HG03108 (cell line): Measurements from ENCODE around the gene TNFRSF6B.
"Not testable (repeated sequence)": the region's sequence is repeated elsewhere in the genome, so short reads cannot be mapped to it uniquely, and the experiment has no call there.

ENCODE experiments used
- ATAC-seq: cut with Tn5 transposase; IDR thresholded peaks from one replicate; pipeline ENCODE4 v1.9.1; 2021; ENCODE audit warnings: moderate library complexity; ENCODE audit not compliant: unreplicated experiment

Gene TNFRSF6B

GRCh38 chr20:63706852-63707557 is 10.6 kb downstream of the TNFRSF6B start:
- ATAC-seq, result peak; percentile 10

- ATAC-seq, result peak; percentile 60
Measured at GRCh38 chr20:63707558-63708300, 11.3 kb downstream of the TNFRSF6B start, which contains the start of the genes ARFRP1 and ZGPAT. ARFRP1 (minus strand) TSS chr20:63707976; CDS start chr20:63707091, 885 bp downstream. ZGPAT (plus strand) TSS chr20:63708039; CDS start chr20:63708581, 542 bp downstream.

GRCh38 chr20:63708301-63709148 is 12.1 kb downstream of the TNFRSF6B start:
- ATAC-seq, result peak; percentile 21

GRCh38 chr20:63709149-63709527 is 12.7 kb downstream of the TNFRSF6B start:
- ATAC-seq, result no peak

GRCh38 chr20:63711085-63711645 is 14.7 kb downstream of the TNFRSF6B start:
- ATAC-seq, result no peak

DNA sequence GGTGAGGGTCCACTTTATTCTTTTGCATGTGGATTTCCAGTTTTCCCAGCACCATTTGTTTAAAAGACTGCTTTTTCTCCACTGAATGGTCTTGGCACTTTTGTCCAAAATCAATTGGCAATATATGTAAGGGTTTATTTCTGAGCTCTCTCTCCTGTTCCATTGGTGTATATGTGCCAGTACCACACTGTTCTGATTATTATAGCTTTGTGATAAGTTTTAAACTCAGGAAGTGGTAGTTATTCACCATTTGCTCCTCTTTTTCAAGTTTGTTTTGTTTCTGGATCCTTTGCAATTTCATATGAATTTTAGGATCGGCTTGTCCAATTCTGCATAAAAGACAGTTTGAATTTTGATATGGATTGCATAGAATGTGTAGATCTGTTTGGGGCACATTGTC is 15.7 kb downstream of the TNFRSF6B start:
- ATAC-seq, result no peak

DNA sequence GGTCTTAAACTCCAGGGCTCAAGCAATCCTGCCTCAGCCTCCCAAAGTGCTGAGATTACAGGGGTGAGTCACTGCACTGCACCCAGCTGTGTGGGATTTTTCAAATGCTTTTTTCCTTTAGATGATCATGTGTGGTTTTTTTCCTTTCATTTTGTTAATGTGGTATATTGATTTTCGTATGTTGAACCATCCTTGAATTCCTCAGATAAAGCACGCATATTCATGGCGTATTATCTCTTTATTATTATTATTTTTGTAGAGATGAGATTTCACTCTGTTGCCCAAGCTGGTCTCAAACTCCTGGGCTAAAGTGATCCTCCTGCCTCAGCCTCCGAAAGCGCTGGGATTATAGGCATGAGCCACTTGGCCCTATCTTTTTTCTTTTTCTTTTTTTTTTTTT is 18.4 kb downstream of the TNFRSF6B start:
- no peak for ATAC-seq

GRCh38 chr20:63718996-63719395 is 22.5 kb downstream of the TNFRSF6B start:
- no peak for ATAC-seq

DNA sequence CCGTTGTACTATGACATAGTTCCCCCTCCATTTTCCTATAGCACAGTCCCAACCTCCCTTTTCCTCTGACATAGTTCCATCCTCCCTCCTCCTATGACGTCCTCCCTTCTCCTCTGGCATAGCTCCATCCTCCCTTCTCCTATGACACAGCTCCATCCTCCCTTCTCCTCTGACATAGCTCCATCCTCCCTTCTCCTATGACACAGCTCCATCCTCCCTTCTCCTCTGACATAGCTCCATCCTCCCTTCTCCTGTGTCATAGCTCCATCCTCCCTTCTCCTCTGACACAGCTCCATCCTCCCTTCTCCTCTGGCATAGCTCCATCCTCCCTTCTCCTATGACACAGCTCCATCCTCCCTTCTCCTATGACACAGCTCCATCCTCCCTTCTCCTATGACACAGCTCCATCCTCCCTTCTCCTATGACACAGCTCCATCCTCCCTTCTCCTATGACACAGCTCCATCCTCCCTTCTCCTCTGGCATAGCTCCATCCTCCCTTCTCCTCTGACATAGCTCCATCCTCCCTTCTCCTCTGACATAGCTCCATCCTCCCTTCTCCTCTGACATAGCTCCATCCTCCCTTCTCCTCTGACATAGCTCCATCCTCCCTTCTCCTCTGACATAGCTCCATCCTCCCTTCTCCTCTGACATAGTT is 26.6 kb downstream of the TNFRSF6B start:
- ATAC-seq, result not testable (repeated sequence)

- not testable (repeated sequence) for ATAC-seq
Measured at GRCh38 chr20:63730189-63730733, 33.8 kb downstream of the TNFRSF6B start.

GRCh38 chr20:63731410-63731809 is 35.0 kb downstream of the TNFRSF6B start:
- no peak for ATAC-seq

DNA sequence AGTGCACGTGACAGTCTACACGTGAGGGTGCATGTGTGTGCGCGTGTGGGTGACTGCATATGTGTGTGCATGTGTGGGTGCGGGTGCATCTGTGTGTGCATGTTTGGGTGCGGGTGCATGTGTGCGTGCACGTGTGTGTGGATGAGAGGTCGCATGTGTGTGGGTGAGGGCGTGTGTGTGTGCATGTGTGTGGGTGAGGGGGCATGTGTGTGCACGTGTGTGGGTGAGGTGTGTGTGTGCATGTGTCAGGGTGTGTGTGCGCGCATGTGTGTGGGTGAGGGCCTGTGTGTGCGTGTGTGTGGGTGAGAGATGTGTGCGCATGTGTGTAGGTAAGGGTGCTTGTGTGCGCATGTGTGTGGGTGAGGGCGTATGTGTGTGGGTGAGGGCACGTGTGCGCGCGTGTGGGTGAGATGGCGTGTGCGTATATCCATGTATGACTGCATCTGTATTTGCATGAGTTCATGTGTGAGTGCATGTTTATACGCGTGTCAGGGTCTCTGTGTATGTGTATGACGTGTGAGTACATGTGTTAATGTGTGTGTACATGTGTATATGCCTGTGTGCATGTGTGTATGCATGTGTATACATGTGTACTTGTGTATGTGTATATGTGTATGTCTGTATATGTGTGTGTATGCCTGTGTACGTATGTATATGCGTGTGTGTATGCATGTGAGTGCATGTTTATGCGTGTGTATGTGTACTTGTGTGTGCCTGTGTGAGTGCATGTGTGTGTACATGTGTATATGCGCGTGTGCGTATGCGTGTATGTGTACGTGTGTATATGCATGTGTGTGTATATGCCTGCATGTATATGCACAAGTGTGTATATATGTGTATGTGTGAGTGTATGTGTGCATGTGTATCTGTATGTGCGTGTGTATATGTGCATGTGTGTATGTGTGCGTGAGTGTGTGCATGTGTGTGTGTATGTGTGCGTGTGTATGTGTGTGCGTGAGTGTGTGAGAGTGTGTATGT is 36.0 kb downstream of the TNFRSF6B start:
- no peak for ATAC-seq

- no peak for ATAC-seq
Measured at GRCh38 chr20:63733117-63733516, 36.7 kb downstream of the TNFRSF6B start.

GRCh38 chr20:63733579-63734081 is 37.2 kb downstream of the TNFRSF6B start:
- ATAC-seq, result no peak

GRCh38 chr20:63734111-63734945 is 37.9 kb downstream of the TNFRSF6B start:
- no peak for ATAC-seq

GRCh38 chr20:63734946-63735858 is 38.8 kb downstream of the TNFRSF6B start:
- no peak for ATAC-seq
